NB4 (cell line): Measurements from ENCODE around the gene SELENOM.
A peak's percentile ranks its signal among the peaks of the same experiment; 100 is the strongest.
"Not testable (repeated sequence)": the region's sequence is repeated elsewhere in the genome, so short reads cannot be mapped to it uniquely, and the experiment has no call there.

Experiments used
- DNase-seq: peaks from one replicate; pipeline ENCODE4 v3.0.0; 2010; ENCODE audit warnings: low read depth
- H3K4me3 ChIP-seq: one replicate; pipeline ENCODE4 v1.5.1; 2011; ENCODE audit warnings: mild to moderate bottlenecking, low read depth, low read length, moderate library complexity
- MYC ChIP-seq: IDR thresholded peaks from 2 replicates; pipeline ENCODE4 v1.6.1; 2011; ENCODE audit warnings: low read depth, low read length
- POLR2A ChIP-seq: IDR thresholded peaks from 2 replicates; pipeline ENCODE4 v1.6.1; 2011; ENCODE audit warnings: mild to moderate bottlenecking; ENCODE audit not compliant: insufficient read length; ENCODE audit errors: extremely low read depth
- TF ChIP-seq, protein P1 (sequence below): IDR thresholded peaks from one replicate; pipeline ENCODE4 v1.5.1; 2012; ENCODE audit warnings: low read depth, low read length
- TF ChIP-seq, protein P2 (sequence below): IDR thresholded peaks from 2 replicates; pipeline ENCODE4 v1.6.1; 2011; ENCODE audit warnings: low read depth, low read length

SELENOM gene

DNA sequence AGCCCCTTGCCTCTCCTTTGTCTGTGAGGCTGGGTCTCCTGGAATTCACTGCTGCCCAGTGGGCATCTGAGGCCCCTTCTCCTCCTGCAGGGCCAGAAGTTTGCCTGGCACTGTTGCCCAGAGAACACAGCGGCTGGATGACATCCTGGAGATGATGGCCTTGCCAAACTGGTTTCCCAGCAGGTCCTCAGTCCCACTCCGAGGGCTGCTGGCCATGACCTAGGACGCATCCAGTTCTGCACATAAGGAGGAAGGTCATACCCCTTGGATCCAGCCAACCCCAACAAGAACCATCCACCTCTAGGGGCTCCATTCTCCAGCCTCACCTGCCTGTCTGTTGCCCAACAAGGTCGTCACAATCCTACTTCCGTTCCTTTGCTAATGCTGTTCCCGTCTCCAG lies 29.7 kb downstream of the SELENOM start:
- no peak for DNase-seq
- H3K4me3 ChIP-seq, result no peak overlapping the region
- TF ChIP-seq, protein P1, sequence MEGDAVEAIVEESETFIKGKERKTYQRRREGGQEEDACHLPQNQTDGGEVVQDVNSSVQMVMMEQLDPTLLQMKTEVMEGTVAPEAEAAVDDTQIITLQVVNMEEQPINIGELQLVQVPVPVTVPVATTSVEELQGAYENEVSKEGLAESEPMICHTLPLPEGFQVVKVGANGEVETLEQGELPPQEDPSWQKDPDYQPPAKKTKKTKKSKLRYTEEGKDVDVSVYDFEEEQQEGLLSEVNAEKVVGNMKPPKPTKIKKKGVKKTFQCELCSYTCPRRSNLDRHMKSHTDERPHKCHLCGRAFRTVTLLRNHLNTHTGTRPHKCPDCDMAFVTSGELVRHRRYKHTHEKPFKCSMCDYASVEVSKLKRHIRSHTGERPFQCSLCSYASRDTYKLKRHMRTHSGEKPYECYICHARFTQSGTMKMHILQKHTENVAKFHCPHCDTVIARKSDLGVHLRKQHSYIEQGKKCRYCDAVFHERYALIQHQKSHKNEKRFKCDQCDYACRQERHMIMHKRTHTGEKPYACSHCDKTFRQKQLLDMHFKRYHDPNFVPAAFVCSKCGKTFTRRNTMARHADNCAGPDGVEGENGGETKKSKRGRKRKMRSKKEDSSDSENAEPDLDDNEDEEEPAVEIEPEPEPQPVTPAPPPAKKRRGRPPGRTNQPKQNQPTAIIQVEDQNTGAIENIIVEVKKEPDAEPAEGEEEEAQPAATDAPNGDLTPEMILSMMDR, result no peak
- TF ChIP-seq, protein P2, sequence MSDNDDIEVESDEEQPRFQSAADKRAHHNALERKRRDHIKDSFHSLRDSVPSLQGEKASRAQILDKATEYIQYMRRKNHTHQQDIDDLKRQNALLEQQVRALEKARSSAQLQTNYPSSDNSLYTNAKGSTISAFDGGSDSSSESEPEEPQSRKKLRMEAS, result no peak
- no peak for TF ChIP-seq POLR2A
- no peak for TF ChIP-seq MYC

DNA sequence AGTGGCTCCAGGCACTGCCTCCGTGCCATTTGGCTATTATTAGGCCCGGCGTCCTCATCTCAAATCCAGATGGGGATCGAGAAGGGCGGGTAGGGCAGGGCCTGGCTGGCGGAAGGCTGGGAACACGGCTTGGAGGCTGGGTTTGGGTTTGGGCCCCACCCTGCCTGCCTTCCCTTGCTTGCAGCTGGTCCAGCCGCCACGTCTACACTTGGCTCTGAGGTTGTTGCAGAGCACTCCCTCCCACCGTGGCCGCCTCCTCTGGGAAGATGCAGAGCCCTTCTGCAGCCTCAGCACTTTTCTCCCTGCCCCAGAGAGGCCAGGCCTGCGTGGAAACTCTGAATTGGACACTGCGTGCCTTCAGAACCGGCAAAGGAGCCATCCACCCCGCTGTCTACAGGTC lies 31.4 kb downstream of the SELENOM start:
- TF ChIP-seq POLR2A (no peak), MYC (no peak)
- TF ChIP-seq, protein P2, result no peak
- TF ChIP-seq, protein P1, result no peak
- DNase-seq, result no peak
- no peak overlapping the region for H3K4me3 ChIP-seq

DNA sequence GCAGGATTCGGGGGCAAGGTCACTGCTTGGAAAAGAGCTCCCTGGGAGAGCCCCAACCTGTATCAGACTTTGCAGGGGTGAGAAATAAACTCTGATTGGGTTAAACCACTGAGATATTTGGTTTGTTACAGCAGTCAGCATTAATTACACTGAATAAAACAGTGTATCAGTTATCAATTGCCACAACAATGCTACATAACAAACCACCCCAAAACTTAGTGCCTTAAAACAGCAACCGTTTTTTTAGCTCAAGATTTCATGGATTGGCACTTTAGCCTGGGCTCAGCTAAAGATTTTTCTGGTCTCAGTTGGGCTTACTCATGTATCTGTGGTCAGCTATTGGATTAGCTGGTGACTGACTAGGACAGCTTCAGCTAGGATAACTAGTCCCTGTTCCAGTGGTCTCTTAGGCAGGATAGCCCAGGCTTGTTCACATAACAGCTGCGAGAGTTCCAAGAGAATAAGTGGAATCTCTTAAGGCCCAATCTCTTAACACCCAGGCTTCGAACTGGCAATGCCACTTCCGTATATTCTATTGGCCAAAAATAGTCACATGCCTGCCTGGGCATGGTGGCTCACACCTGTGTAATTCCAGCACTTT lies 33.7 kb downstream of the SELENOM start:
- H3K4me3 ChIP-seq, DNase-seq: not testable (repeated sequence)

DNA sequence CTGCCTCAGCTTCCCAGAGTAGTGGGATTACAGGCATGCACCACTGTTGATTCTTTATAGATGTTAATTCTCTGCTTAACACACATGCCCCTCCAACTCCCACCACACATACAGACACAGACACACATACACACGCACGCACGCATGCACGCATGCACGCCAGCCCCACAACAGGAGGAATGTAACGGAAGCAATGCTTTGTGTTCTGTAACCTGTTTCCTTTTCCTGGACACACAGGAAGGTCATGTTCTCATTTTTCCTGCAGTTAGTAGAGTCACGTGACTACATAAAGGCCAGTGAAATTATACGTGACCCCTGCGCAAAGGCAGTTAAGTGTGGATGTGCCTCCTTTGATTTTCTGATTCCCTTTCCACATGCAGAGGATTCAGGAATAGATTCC lies 34.2 kb downstream of the SELENOM start:
- DNase-seq, H3K4me3 ChIP-seq: not testable (repeated sequence)

DNA sequence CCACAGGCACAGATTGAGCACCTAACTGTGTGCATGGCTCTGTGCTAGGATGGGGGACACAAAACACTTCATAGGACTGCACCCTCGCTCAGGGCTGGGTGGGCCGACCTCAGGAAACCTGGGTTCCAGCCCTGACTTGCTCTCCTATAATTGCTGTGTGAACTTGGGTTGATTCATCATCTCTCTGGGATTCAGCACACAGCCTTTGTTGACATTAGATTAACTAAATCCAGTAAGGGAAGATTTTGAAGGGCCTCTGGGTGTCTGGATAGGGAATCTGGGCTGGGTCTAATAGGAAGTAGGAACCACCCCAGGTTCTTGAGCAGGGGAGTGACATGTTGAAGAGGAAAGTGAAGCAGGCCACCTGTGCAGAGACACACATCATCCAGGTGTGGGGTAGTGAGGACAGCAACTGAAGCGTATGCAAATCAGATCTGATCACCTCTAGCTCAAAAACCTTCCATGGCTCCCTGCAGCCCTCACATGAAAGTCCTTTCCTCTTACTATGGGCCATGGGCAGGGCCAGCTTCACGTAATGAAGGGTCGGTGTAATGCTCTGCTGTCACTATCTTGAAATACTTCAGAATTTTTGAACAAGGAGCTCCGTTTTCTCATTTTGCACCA lies 37.6 kb downstream of the SELENOM start:
- DNase-seq, H3K4me3 ChIP-seq: not testable (repeated sequence)

DNA sequence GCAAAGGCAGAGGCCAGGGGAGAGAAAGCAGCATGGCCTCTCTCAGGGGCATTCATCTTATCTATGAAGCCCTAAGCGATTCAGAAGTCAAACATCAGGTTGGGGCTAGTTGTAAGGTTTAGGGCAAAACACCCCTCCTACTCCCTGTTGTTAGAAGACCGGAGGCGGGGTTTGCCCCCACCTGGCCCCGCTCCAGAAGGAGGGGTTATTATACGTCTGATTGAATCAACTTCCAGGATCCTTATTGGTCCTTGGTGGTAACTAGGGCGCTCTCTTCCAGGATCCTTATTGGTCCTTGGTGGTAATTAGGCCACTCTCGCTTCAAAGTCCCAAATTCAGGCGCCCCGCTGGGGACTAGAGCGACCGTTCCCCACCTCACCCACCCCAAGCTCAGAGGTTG lies 38.4 kb downstream of the SELENOM start:
- no peak for DNase-seq
- TF ChIP-seq, protein P1, result no peak
- TF ChIP-seq MYC, result no peak
- no peak for TF ChIP-seq POLR2A
- TF ChIP-seq, protein P2, result no peak
- no peak overlapping the region for H3K4me3 ChIP-seq

DNA sequence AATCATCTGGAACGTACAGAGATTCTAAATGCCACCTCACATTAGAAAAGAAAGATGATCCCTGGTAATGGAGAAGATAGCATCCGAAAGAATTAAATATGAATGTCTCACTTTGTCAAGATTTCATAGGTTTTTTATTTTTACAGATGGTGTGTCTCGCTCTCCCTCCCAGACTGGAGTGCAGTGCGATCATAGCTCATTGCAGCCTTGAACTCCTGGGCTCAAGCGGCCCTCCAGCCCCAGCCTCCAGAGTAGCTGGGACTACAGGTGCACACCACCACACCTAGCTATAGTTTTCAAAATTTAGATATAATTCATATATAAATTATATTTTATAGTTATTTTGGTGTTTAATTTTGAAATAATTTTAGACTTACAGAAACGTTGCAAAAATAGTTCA lies 43.0 kb downstream of the SELENOM start:
- DNase-seq, result no peak
- H3K4me3 ChIP-seq, result peak overlapping the region; percentile 45
- no peak for TF ChIP-seq POLR2A
- TF ChIP-seq, protein P1, result no peak
- TF ChIP-seq, protein P2, result no peak
- no peak for TF ChIP-seq MYC
